GM12878 (cell line): ENCODE measurements around the gene RNF7.

Source experiments
- CHD4 ChIP-seq: fragments of 200-600 bp; sonication (generic); IDR thresholded peaks from 2 replicates; pipeline ENCODE4 v1.6.1; 2016; ENCODE audit warnings: mild to moderate bottlenecking
- FOS ChIP-seq: IDR thresholded peaks from 3 replicates; pipeline ENCODE4 v1.6.1; 2011; ENCODE audit warnings: borderline replicate concordance; ENCODE audit not compliant: insufficient read length; ENCODE audit errors: extremely low read depth
- KDM1A ChIP-seq: fragments of 200-600 bp; sonication (generic); IDR thresholded peaks from 2 replicates; pipeline ENCODE4 v1.6.1; 2016; ENCODE audit warnings: borderline replicate concordance
- MTA3 ChIP-seq: IDR thresholded peaks from 2 replicates; pipeline ENCODE4 v1.6.1; 2012; ENCODE audit warnings: low read length, inconsistent platforms, borderline replicate concordance
- MXI1 ChIP-seq: fragments of 150-350 bp; IDR thresholded peaks from 2 replicates; pipeline ENCODE4 v1.6.1; 2011; ENCODE audit warnings: low read depth, mild to moderate bottlenecking, inconsistent platforms, low read length, improper control_type of control experiment
- NR2C2 ChIP-seq: IDR thresholded peaks from 2 replicates; pipeline ENCODE4 v1.6.1; 2011; ENCODE audit warnings: borderline replicate concordance, low read depth; ENCODE audit not compliant: control insufficient read depth, insufficient read length
- POLR2A ChIP-seq: IDR thresholded peaks from 2 replicates; pipeline ENCODE4 v1.6.1; 2011; ENCODE audit warnings: low read depth, mild to moderate bottlenecking, low read length
- RELA ChIP-seq: fragments of 450-650 bp; IDR thresholded peaks from 2 replicates; pipeline ENCODE4 v1.8.0; 2014; ENCODE audit warnings: borderline replicate concordance; ENCODE audit not compliant: partially characterized antibody
- SMC3 ChIP-seq: IDR thresholded peaks from 2 replicates; pipeline ENCODE4 v1.6.1; 2011; ENCODE audit warnings: low read length, improper control_type of control experiment, borderline replicate concordance
- SUZ12 ChIP-seq: fragments of 200-600 bp; sonication (generic); IDR thresholded peaks from one replicate; pipeline ENCODE4 v1.6.1; 2018; ENCODE audit warnings: antibody characterized with exemption, mild to moderate bottlenecking; ENCODE audit not compliant: unreplicated experiment
- TF ChIP-seq, protein P1 (sequence below), 3 experiments: IDR thresholded peaks in 2 of 3; conservative IDR thresholded peaks in 1 of 3; 2 replicates each; pipeline ENCODE4 v1.5.1; 2011; ENCODE audit warnings: low read depth in 3 of 3, low read length in 3 of 3, mild to moderate bottlenecking in 3 of 3, control low read depth in 2 of 3, moderate library complexity in 2 of 3, inconsistent platforms in 1 of 3, mixed read lengths in 1 of 3; ENCODE audit not compliant: control insufficient read depth in 2 of 3, insufficient read depth in 1 of 3; ENCODE audit errors: extremely low read depth in 1 of 3

DNA sequence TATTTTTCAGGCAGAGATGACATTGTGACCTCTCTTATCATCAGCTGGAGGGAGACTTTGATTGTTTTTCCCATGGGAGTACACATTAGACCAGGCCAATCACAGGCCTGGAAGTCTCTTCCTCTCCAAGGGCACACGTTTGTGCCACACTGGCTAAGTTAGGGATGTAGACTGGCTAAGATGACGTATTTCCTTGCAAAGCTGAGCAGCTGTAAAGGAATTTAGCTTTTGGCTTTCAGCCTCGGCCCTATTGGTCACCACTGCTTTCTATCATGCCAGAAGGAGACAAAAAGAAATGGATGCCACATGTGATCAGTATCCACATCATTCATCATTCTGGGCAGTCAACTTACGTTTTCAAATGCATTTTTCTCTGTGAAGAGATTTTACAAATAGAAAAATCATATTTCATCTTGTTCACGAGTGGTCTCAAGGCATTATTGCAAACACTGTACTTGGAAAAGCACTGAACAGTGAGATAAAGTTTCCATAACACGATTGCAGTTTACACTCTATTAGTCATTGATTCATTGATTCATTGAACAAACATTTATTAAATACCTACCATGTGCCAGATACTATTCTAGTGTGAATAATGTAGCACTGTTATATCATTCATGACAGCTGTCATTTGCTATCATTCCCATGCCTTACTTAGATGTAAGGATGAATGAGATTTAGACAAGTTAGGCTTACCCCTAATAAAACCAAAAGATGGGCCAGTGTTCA lies 27.0 kb upstream of the RNF7 start:
- TF ChIP-seq POLR2A, result no peak
- no peak for TF ChIP-seq MTA3
- no peak for TF ChIP-seq MXI1
- no peak for TF ChIP-seq SMC3
- no peak for TF ChIP-seq CHD4
- TF ChIP-seq, protein P1, sequence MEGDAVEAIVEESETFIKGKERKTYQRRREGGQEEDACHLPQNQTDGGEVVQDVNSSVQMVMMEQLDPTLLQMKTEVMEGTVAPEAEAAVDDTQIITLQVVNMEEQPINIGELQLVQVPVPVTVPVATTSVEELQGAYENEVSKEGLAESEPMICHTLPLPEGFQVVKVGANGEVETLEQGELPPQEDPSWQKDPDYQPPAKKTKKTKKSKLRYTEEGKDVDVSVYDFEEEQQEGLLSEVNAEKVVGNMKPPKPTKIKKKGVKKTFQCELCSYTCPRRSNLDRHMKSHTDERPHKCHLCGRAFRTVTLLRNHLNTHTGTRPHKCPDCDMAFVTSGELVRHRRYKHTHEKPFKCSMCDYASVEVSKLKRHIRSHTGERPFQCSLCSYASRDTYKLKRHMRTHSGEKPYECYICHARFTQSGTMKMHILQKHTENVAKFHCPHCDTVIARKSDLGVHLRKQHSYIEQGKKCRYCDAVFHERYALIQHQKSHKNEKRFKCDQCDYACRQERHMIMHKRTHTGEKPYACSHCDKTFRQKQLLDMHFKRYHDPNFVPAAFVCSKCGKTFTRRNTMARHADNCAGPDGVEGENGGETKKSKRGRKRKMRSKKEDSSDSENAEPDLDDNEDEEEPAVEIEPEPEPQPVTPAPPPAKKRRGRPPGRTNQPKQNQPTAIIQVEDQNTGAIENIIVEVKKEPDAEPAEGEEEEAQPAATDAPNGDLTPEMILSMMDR (IDR thresholded peaks at IDR 0.05 in 2 of 3, conservative IDR thresholded peaks at IDR 0.05 in 1 of 3; ENCODE audit: control insufficient read depth in 2 of 3, extremely low read depth in 1 of 3, insufficient read depth in 1 of 3, low read depth in 3 of 3, low read length in 3 of 3), result no peak
- TF ChIP-seq RELA, result no peak
- TF ChIP-seq KDM1A, result no peak
- TF ChIP-seq NR2C2, result no peak
- no peak for TF ChIP-seq SUZ12
- TF ChIP-seq FOS, result no peak
